CD8-positive, alpha-beta memory T cell (primary cell): ENCODE results near the gene ATP1B3. TPM values are rescaled to one million over a fixed set of nuclear protein-coding genes. Genes with fewer than 3 reads are reported as not detected.

ENCODE experiments used
- CTCF ChIA-PET: fragments of 350-600 bp; sonication (Branson Sonifier 250); formaldehyde crosslinking; loops from one replicate; lab custom pipeline; 2021; ENCODE audit warnings: antibody characterized with exemption; lab: Charles Lee
- POLR2A ChIA-PET: fragments of 350-600 bp; sonication (Branson Sonifier 250); formaldehyde crosslinking; loops from one replicate; lab custom pipeline; 2021; ENCODE audit warnings: antibody characterized with exemption; lab: Charles Lee
- DNase-seq, 5 donors: peaks; one replicate each; pipeline versions ENCODE4 v3.0.0 to v3.0.0-alpha.2; 2020 to 2022; ENCODE audit warnings: mixed read lengths in 1 of 5
- H3K27ac ChIP-seq: one replicate; pipeline ENCODE4 v1.7.0; 2013; ENCODE audit warnings: low read depth, mild to moderate bottlenecking, low read length, moderate library complexity
- H3K27me3 ChIP-seq: 2 replicates; pipeline ENCODE4 v1.7.0; 2013; ENCODE audit warnings: low read length, mild to moderate bottlenecking; ENCODE audit not compliant: insufficient read depth, poor library complexity, severe bottlenecking
- H3K36me3 ChIP-seq: 2 replicates; pipeline ENCODE4 v1.7.0; 2013; ENCODE audit warnings: mild to moderate bottlenecking, low read length, moderate library complexity; ENCODE audit not compliant: insufficient read depth
- H3K4me1 ChIP-seq: 2 replicates; pipeline ENCODE4 v1.7.0; 2013; ENCODE audit warnings: mild to moderate bottlenecking, low read length, moderate library complexity; ENCODE audit not compliant: insufficient read depth
- H3K4me3 ChIP-seq: 2 replicates; pipeline ENCODE4 v1.7.0; 2013; ENCODE audit warnings: mild to moderate bottlenecking, low read length
- H3K9me3 ChIP-seq: 2 replicates; pipeline ENCODE4 v1.7.0; 2013; ENCODE audit warnings: mild to moderate bottlenecking, low read length
- H3K27ac Mint-ChIP-seq, 8 donors: one replicate each; pipeline ENCODE4 v1.8.0; 2020 to 2021; ENCODE audit warnings: mixed read lengths in 8 of 8, mild to moderate bottlenecking in 6 of 8, inconsistent platforms in 3 of 8, moderate library complexity in 3 of 8
- H3K27me3 Mint-ChIP-seq, 2 donors: one replicate each; pipeline ENCODE4 v1.8.0; 2020 to 2021; ENCODE audit warnings: mixed read lengths in 2 of 2, mild to moderate bottlenecking in 1 of 2, moderate library complexity in 1 of 2
- H3K36me3 Mint-ChIP-seq, 3 donors: one replicate each; pipeline ENCODE4 v1.8.0; 2020 to 2021; ENCODE audit warnings: mixed read lengths in 3 of 3, inconsistent platforms in 1 of 3, mild to moderate bottlenecking in 1 of 3
- H3K4me1 Mint-ChIP-seq, 3 donors: one replicate each; pipeline ENCODE4 v1.8.0; 2020 to 2021; ENCODE audit warnings: mixed read lengths in 3 of 3, inconsistent platforms in 1 of 3, mild to moderate bottlenecking in 1 of 3
- H3K4me3 Mint-ChIP-seq, 7 donors: one replicate each; pipeline ENCODE4 v1.8.0; 2020 to 2021; ENCODE audit warnings: mixed read lengths in 7 of 7, mild to moderate bottlenecking in 6 of 7, moderate library complexity in 4 of 7, inconsistent platforms in 2 of 7
- H3K9me3 Mint-ChIP-seq, 5 donors: one replicate each; pipeline ENCODE4 v1.8.0; 2020 to 2022; ENCODE audit warnings: mixed read lengths in 5 of 5, mild to moderate bottlenecking in 3 of 5, moderate library complexity in 2 of 5, inconsistent platforms in 1 of 5
- polyA plus RNA-seq: library from polyadenylated mRNA; unstranded; fragments of 300-500 nt; fragmentation: Illumina TruSeq; gene quantifications from one replicate; pipeline ENCODE4 v1.2.3, GENCODE V29; 2021
- total RNA-seq, 2 experiments: library from RNA; stranded (reverse); gene quantifications; one replicate each; pipeline ENCODE4 v1.2.3, GENCODE V29; 2021

ATP1B3 gene
- total and polyA plus RNA-seq, 3 experiments from 2014 or later, result 133 to 234 (median 230) TPM

DNA sequence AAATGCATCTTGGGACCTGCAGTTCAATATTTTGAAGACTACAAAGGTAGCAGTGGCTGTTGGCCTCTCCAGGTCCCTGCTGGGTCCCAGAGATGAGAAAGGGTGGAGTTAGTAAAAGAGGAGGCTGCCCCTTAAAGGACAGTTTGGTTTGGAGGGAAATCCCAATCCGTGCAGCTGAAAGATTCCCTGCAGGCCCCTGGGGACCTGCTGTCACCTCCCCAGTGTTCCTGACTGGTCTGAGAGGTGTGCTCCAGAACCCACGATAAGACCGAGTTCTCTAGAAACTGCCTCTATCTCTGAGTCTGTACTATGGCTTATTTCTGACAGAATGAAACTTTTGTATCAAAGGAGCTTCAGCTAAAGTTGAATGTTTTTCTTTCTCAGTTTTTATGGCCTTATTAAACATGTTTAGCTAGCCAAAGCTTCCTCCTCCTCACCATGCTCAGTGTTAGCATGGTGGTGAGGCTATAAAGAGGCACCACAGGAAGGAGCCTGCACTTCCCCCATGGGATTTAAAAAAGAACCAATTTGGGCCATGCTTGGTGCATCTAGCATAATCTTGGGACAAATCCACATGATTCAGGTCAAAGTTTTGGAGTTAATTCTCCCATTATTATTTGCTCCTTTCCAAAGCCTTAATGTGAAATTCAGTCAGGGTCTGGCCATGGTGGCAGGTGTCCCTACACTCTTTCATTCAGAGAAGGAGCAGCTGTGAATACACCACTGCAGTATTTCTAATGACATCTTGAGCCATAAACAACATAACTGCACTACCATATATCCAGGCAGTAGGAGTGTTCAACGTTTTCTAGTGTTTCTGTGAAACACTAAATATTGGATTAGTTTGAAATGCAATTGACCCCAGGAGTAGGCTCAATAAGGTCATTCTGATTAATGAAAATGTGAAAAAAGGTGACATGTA, 74.4 kb downstream of the ATP1B3 start:
- Histone ChIP-seq H3K9me3 (no peaks in the 10 kb centered on the region), H3K27me3 (no peaks in the 10 kb centered on the region), H3K27ac (no peak overlapping the region), H3K4me3 (no peak overlapping the region), H3K4me1 (no peaks in the 10 kb centered on the region), H3K36me3 (peaks cover 7% of the 10 kb centered on the region)
- H3K36me3 Mint-ChIP-seq, result peaks cover 9 to 16% (median 14%) of the 10 kb centered on the region in 3 donors
- peaks cover 0 to 4% (median 4%) of the 10 kb centered on the region in 3 donors for H3K4me1 Mint-ChIP-seq
- H3K4me3 Mint-ChIP-seq, result no peak overlapping the region
- ChIA-PET CTCF (no interaction called here), POLR2A (no interaction called here)
- H3K27me3 Mint-ChIP-seq, result peaks cover 0 to 1% of the 10 kb centered on the region in 2 donors
- H3K9me3 Mint-ChIP-seq, result no peaks in the 10 kb centered on the region
- DNase-seq, result no peak
- peak overlapping the region in 2 of 8 donors; percentile 38 to 50 for H3K27ac Mint-ChIP-seq

DNA sequence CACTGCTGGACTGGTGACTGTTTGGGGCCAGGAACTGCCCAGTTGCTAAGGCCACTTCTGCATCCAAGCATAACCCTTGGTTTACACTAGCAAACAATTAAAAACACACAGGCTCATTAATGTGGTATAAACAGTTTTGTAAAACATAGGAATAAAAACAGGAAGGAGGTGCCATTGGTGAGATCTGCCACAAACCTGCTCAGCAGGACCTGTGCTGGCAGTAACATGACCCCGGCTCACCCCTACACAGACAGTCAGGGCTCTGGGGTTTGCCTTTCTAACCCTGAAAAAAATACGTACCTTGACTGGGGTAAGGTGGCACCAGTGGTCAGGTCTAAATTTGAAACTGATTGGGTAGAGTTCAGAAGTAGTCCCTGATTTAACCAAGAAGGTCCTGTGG, 76.2 kb downstream of the ATP1B3 start:
- POLR2A ChIA-PET, result no interaction called here
- Histone ChIP-seq H3K9me3 (no peaks in the 10 kb centered on the region), H3K4me3 (no peak overlapping the region), H3K4me1 (no peaks in the 10 kb centered on the region), H3K27me3 (no peaks in the 10 kb centered on the region), H3K36me3 (peaks cover 11% of the 10 kb centered on the region), H3K27ac (no peak overlapping the region)
- no peak for DNase-seq
- peaks cover 0 to 4% (median 4%) of the 10 kb centered on the region in 3 donors for H3K4me1 Mint-ChIP-seq
- peak overlapping the region in 1 of 8 donors; percentile 13 for H3K27ac Mint-ChIP-seq
- peaks cover 0 to 1% of the 10 kb centered on the region in 2 donors for H3K27me3 Mint-ChIP-seq
- CTCF ChIA-PET, result no interaction called here
- peaks cover 9 to 21% (median 16%) of the 10 kb centered on the region in 3 donors for H3K36me3 Mint-ChIP-seq
- no peak overlapping the region for H3K4me3 Mint-ChIP-seq
- no peaks in the 10 kb centered on the region for H3K9me3 Mint-ChIP-seq

DNA sequence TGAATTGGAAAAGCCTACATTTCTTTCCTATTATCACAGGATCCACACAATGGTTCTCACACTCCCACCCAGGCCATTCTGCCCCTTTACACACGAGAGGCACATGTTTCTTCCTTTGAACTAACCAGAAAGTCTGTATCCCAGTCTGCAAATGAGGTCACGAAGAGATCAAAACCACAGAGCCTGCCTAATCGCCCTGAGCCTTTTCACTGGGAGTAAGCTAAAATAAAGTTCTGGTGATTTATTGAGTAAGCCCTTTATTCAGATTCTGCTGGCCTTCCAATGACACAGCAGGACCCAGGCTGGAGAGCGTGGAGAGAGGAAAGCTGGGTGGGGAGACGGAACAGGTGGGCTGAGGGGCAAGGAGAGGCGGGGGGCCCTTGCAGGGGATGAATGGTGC, 78.7 kb downstream of the ATP1B3 start:
- no peaks in the 10 kb centered on the region for H3K9me3 Mint-ChIP-seq
- H3K36me3 ChIP-seq, result peaks cover 13% of the 10 kb centered on the region
- H3K36me3 Mint-ChIP-seq, result peaks cover 9 to 44% (median 28%) of the 10 kb centered on the region in 3 donors
- no peak overlapping the region for H3K4me3 ChIP-seq
- H3K4me1 Mint-ChIP-seq, result peaks cover 0 to 4% (median 4%) of the 10 kb centered on the region in 3 donors
- H3K27ac Mint-ChIP-seq, result peak overlapping the region in 1 of 8 donors; percentile 61
- no peaks in the 10 kb centered on the region for H3K9me3 ChIP-seq
- POLR2A ChIA-PET, result no interaction called here
- DNase-seq, result no peak
- H3K27me3 ChIP-seq, result no peaks in the 10 kb centered on the region
- H3K27ac ChIP-seq, result no peak overlapping the region
- CTCF ChIA-PET, result no interaction called here
- H3K4me3 Mint-ChIP-seq, result no peak overlapping the region
- H3K4me1 ChIP-seq, result no peaks in the 10 kb centered on the region
- H3K27me3 Mint-ChIP-seq, result no peaks in the 10 kb centered on the region

DNA sequence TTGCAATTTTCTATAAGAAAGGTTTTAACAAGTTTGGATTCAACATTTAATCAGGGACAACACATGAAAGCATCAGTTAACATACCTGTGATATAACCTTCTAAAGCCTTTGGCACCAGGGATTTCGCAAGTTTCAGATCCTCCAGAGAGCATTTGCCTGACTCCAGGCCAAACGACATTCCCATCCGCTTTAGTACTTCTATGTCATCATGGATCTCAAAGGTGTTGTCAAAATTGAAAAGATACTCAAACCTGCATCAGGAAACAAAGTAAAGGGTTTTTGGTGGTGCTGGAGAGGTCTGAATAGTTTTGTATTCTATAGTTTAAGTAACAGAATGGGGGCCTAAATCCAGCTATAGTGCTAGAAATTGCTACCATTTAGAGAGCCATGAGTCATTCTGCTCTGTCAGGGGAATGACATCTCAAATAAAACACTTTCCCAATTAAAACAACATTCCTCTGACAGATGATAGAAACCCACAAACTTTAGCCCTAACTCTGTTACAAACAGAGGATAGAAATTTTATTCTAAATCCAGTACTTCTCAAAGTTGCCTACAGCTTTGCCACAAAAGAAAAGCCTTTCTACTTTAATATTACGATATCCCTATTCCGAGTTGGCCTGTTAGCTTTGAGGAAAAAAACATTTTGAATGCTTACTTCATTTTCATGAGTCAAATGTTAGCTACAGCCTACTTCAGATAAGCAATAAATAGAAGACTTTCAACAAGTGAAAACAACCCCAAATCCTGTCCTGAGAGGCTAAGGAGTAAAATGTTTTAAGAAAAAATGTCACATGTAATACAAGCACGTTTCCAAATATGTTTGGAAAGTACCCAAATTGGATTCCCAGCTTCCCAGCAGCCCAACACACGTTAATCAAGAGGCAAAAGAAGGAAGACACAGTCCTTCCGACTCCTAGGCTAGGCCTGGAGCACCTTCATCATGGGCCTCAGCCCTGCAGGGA, 83.4 kb downstream of the ATP1B3 start:
- CTCF ChIA-PET, result no interaction called here
- H3K27me3 Mint-ChIP-seq, result no peaks in the 10 kb centered on the region

DNA sequence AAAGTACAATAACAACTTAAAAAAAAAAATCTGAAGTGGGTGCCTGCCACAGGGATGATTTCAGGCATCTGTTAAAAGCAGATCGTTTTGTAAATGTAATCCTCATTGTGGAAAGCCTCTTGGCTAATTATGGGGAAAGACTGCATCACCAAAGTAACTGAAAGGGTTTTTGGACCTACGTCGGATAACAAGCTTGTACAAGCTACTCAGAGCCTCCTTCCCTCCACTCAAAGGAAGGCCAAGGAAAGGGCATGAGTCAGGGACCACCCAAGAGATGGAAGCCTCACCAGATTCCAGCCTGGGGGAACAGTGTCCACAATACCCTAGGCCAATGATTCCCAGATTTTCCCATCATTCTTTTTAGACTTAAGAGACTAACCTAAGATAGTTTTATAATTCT, 84.3 kb downstream of the ATP1B3 start:
- Histone ChIP-seq H3K27ac (no peak overlapping the region), H3K4me1 (no peaks in the 10 kb centered on the region), H3K36me3 (peaks cover 6% of the 10 kb centered on the region), H3K27me3 (no peaks in the 10 kb centered on the region), H3K9me3 (no peaks in the 10 kb centered on the region), H3K4me3 (no peak overlapping the region)
- ChIA-PET CTCF (no interaction called here), POLR2A (no interaction called here)
- Mint-ChIP-seq H3K36me3 (peaks cover 0 to 52% (median 16%) of the 10 kb centered on the region in 3 donors), H3K27ac (peak overlapping the region in 1 of 8 donors; percentile 14), H3K9me3 (no peaks in the 10 kb centered on the region), H3K4me3 (no peak overlapping the region), H3K4me1 (no peaks in the 10 kb centered on the region), H3K27me3 (no peaks in the 10 kb centered on the region)
- DNase-seq, result no peak

More for the DNA sequence above, 83.4 kb downstream of the ATP1B3 start:
- no peak for DNase-seq
- H3K9me3 ChIP-seq, result no peaks in the 10 kb centered on the region
- Mint-ChIP-seq H3K4me1 (peaks cover 0 to 4% (median 4%) of the 10 kb centered on the region in 3 donors), H3K9me3 (no peaks in the 10 kb centered on the region), H3K4me3 (no peak overlapping the region), H3K27ac (no peak overlapping the region), H3K36me3 (peaks cover 0 to 52% (median 21%) of the 10 kb centered on the region in 3 donors)
- no peaks in the 10 kb centered on the region for H3K27me3 ChIP-seq
- H3K4me3 ChIP-seq, result no peak overlapping the region
- no peaks in the 10 kb centered on the region for H3K4me1 ChIP-seq
- H3K27ac ChIP-seq, result no peak overlapping the region
- H3K36me3 ChIP-seq, result peaks cover 6% of the 10 kb centered on the region
- POLR2A ChIA-PET, result no interaction called here

DNA sequence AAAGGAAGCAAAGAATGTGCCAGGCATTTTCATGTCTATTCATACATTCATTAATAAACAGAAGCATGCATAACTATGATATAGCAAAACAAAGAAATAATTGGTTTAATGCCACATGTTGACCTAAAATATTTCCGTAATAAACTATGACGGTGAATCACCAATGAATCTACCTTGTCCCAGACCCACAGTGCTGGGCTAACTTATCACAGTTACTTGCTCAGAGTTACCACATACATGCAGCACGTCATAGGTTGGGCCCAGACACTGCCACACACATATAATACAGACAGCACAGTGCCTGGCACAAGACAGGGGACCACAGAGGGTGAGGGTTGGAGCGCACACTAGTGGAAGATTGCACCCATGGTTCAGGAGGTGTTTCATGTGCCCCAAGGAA, 86.9 kb downstream of the ATP1B3 start:
- Histone ChIP-seq H3K27me3 (no peaks in the 10 kb centered on the region), H3K27ac (no peak overlapping the region), H3K9me3 (no peaks in the 10 kb centered on the region), H3K36me3 (no peaks in the 10 kb centered on the region), H3K4me3 (no peak overlapping the region), H3K4me1 (no peaks in the 10 kb centered on the region)
- ChIA-PET CTCF (interaction anchor here (2.0 kb wide), 1 partner anchor 316 kb away, joined by 9 read pairs; no protein-coding TSS in a partner anchor), POLR2A (no interaction called here)
- no peak for DNase-seq
- H3K4me3 Mint-ChIP-seq, result no peak overlapping the region
- no peaks in the 10 kb centered on the region for H3K4me1 Mint-ChIP-seq
- H3K27me3 Mint-ChIP-seq, result no peaks in the 10 kb centered on the region
- peaks cover 0 to 46% (median 13%) of the 10 kb centered on the region in 3 donors for H3K36me3 Mint-ChIP-seq
- H3K27ac Mint-ChIP-seq, result no peak overlapping the region
- no peaks in the 10 kb centered on the region for H3K9me3 Mint-ChIP-seq

DNA sequence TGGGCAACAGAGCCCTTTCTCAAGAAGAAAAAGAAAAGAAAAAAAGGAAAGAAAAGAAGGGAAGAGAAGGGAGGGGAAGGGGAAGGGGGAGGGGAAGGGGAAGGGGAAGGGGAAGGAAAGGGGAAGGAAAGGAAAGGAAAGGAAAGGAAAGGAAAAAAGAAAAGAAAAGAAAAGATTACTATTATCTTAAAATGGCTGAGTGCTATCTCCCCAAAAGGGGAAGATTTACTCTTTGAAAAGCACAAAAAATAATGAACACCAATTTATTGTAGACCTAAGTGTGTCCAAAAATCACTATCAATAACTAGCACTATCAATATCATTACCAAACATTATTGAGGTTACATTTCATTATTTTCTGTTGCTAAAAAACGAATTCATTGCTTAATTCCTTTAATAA, 89.0 kb downstream of the ATP1B3 start:
- no peaks in the 10 kb centered on the region for H3K27me3 Mint-ChIP-seq
- Histone ChIP-seq H3K4me1 (no peaks in the 10 kb centered on the region), H3K4me3 (no peak overlapping the region), H3K36me3 (no peaks in the 10 kb centered on the region), H3K27me3 (no peaks in the 10 kb centered on the region), H3K9me3 (no peaks in the 10 kb centered on the region), H3K27ac (no peak overlapping the region)
- no peaks in the 10 kb centered on the region for H3K9me3 Mint-ChIP-seq
- ChIA-PET POLR2A (no interaction called here), CTCF (no interaction called here)
- no peak overlapping the region for H3K27ac Mint-ChIP-seq
- peaks cover 0 to 33% (median 7%) of the 10 kb centered on the region in 3 donors for H3K36me3 Mint-ChIP-seq
- H3K4me3 Mint-ChIP-seq, result no peak overlapping the region
- no peaks in the 10 kb centered on the region for H3K4me1 Mint-ChIP-seq
- no peak for DNase-seq
